ENCODE measurements around the gene SMCO2. TPM values are rescaled to one million over a fixed set of nuclear protein-coding genes. Genes with fewer than 3 reads are reported as not detected.

SMCO2 gene
- total RNA-seq (2014; rRNA removed; shearing (Covaris generic)) (not detected in 2 replicates), total RNA-seq (2022) (not detected in 2 replicates), Bru-seq, nascent RNA (percentile 4 among the genes with signal in this experiment), BruChase-seq, experiment 1, labeled RNA remaining after a 6-hour chase (not detected), BruChase-seq, experiment 2, labeled RNA remaining after a 2-hour chase (percentile 4 among the genes with signal in this experiment)
- long read RNA-seq = 0 reads

DNA sequence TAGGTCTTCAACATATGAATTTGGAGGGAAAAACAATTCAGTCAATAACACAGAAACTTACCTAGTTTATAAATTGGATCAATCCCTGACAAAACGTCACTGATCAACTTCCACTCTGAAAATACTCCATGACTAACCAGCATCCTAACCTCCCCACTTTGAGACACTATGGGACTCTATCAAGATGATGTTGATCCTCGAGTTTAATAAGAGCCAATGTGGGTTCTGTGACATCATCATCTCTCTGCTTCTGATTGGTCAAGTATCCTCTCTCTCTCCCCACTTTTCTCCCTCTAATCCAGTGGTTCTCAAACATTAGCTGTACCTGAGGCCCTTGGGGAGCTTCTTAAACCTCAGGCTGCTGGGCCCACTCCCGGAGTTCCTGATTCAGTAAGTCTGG, at the start of gene SMCO2:
SMCO2 (plus strand) TSS at position 301 of the 400 bp plus-strand sequence. CDS start 23,896 bp downstream, outside the sequence.
- no peaks in the 10 kb centered on the region for H3K4me1 ChIP-seq (ENCODE audit: insufficient read depth, low read length, poor library complexity, severe bottlenecking)
- H4K20me1 ChIP-seq (ENCODE audit: insufficient read depth, low read length) = no peaks in the 10 kb centered on the region
- CTCF ChIA-PET (ENCODE audit: unreplicated experiment) = no interaction called here
- BruUV-seq (replicated peaks) = no TSS peak
- TF ChIP-seq EZH2phosphoT487 (IDR thresholded peaks at IDR 0.05; ENCODE audit: borderline replicate concordance, low read depth, low read length) = no peak
- TF ChIP-seq, protein P1, sequence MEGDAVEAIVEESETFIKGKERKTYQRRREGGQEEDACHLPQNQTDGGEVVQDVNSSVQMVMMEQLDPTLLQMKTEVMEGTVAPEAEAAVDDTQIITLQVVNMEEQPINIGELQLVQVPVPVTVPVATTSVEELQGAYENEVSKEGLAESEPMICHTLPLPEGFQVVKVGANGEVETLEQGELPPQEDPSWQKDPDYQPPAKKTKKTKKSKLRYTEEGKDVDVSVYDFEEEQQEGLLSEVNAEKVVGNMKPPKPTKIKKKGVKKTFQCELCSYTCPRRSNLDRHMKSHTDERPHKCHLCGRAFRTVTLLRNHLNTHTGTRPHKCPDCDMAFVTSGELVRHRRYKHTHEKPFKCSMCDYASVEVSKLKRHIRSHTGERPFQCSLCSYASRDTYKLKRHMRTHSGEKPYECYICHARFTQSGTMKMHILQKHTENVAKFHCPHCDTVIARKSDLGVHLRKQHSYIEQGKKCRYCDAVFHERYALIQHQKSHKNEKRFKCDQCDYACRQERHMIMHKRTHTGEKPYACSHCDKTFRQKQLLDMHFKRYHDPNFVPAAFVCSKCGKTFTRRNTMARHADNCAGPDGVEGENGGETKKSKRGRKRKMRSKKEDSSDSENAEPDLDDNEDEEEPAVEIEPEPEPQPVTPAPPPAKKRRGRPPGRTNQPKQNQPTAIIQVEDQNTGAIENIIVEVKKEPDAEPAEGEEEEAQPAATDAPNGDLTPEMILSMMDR (conservative IDR thresholded peaks at IDR 0.05; ENCODE audit: low read length) = no peak
- no peak within 1 kb of the TSS for H2AFZ ChIP-seq (ENCODE audit: low read length)
- no peak within 1 kb of the TSS for H3K27ac ChIP-seq (ENCODE audit: low read depth, low read length, poor library complexity, severe bottlenecking)
- intact Hi-C loops (cut with micrococcal nuclease; ENCODE audit: unreplicated experiment) = no loop called here
- POLR2A ChIA-PET = no interaction called here
- no peak for DNase-seq (ENCODE audit: low spot score)
- no peaks in the 10 kb centered on the region for H3K36me3 ChIP-seq (ENCODE audit: insufficient read depth, low read length)
- H3K4me3 ChIP-seq (ENCODE audit: low read depth, low read length, poor library complexity, severe bottlenecking) = no peak within 1 kb of the TSS
- H3K79me2 ChIP-seq (ENCODE audit: insufficient read depth, low read depth, low read length) = no peaks in the 10 kb centered on the region
- H3K4me2 ChIP-seq (ENCODE audit: low read length) = no peak within 1 kb of the TSS
- no peaks in the 10 kb centered on the region for H3K9me2 ChIP-seq (ENCODE audit: insufficient read depth, low read length)
- H3K9me3 ChIP-seq (ENCODE audit: low read length) = no peaks in the 10 kb centered on the region

GRCh38 chr12:27398466-27398865, 48.1 kb upstream of the SMCO2 start:
- DNase-seq (ENCODE audit: low spot score) = no peak
- no TSS peak for BruUV-seq (replicated peaks)
- no peak overlapping the region for H3K27ac ChIP-seq (ENCODE audit: low read depth, low read length, poor library complexity, severe bottlenecking)
- no peaks in the 10 kb centered on the region for H3K9me3 ChIP-seq (ENCODE audit: low read length)
- TF ChIP-seq, protein P1 (conservative IDR thresholded peaks at IDR 0.05; ENCODE audit: low read length) = no peak
- TF ChIP-seq EZH2phosphoT487 (IDR thresholded peaks at IDR 0.05; ENCODE audit: borderline replicate concordance, low read depth, low read length) = no peak
- ChIA-PET POLR2A (interaction anchor here (1.3 kb wide), 1 partner anchor 17 kb away, joined by 3 read pairs; no protein-coding TSS in a partner anchor), CTCF (ENCODE audit: unreplicated experiment) (no interaction called here)
- no peaks in the 10 kb centered on the region for H3K36me3 ChIP-seq (ENCODE audit: insufficient read depth, low read length)
- H3K4me1 ChIP-seq (ENCODE audit: insufficient read depth, low read length, poor library complexity, severe bottlenecking) = no peaks in the 10 kb centered on the region
- no peak overlapping the region for H3K4me3 ChIP-seq (ENCODE audit: low read depth, low read length, poor library complexity, severe bottlenecking)
- intact Hi-C loops (cut with micrococcal nuclease; ENCODE audit: unreplicated experiment) = no loop called here
- H3K79me2 ChIP-seq (ENCODE audit: insufficient read depth, low read depth, low read length) = no peaks in the 10 kb centered on the region
- H3K9me2 ChIP-seq (ENCODE audit: insufficient read depth, low read length) = no peaks in the 10 kb centered on the region
- H4K20me1 ChIP-seq (ENCODE audit: insufficient read depth, low read length) = no peaks in the 10 kb centered on the region
- no peak overlapping the region for H2AFZ ChIP-seq (ENCODE audit: low read length)
- no peak overlapping the region for H3K4me2 ChIP-seq (ENCODE audit: low read length)

DNA sequence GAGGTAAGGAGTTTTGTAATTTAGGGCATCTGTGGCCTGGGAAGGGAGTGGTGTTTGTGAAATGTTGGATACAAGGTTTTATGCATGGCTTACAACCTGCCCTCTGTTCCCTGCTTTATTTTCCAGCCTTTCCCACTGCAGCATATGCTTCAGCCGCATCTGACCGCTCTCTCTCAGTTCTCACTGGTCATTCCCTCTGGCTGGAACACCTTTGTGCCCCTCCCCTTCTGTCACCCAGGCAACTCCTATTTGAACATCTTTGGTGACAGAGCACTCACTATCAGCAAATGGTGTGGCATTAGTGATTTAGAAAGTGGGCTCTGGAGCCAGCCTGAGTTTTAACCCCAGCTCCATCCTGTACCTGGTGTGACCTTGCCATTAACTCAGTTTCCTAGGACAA, 47.5 kb upstream of the SMCO2 start:
- H4K20me1 ChIP-seq (ENCODE audit: insufficient read depth, low read length) = no peaks in the 10 kb centered on the region
- ChIA-PET POLR2A (interaction anchor here (1.3 kb wide), 1 partner anchor 17 kb away, joined by 3 read pairs; no protein-coding TSS in a partner anchor), CTCF (ENCODE audit: unreplicated experiment) (no interaction called here)
- intact Hi-C loops (cut with micrococcal nuclease; ENCODE audit: unreplicated experiment) = no loop called here
- H3K4me3 ChIP-seq (ENCODE audit: low read depth, low read length, poor library complexity, severe bottlenecking) = no peak overlapping the region
- no peaks in the 10 kb centered on the region for H3K36me3 ChIP-seq (ENCODE audit: insufficient read depth, low read length)
- no peak for DNase-seq (ENCODE audit: low spot score)
- no peaks in the 10 kb centered on the region for H3K79me2 ChIP-seq (ENCODE audit: insufficient read depth, low read depth, low read length)
- TF ChIP-seq, protein P1 (conservative IDR thresholded peaks at IDR 0.05; ENCODE audit: low read length) = no peak
- no peak for TF ChIP-seq EZH2phosphoT487 (IDR thresholded peaks at IDR 0.05; ENCODE audit: borderline replicate concordance, low read depth, low read length)
- H2AFZ ChIP-seq (ENCODE audit: low read length) = no peak overlapping the region
- H3K27ac ChIP-seq (ENCODE audit: low read depth, low read length, poor library complexity, severe bottlenecking) = no peak overlapping the region
- H3K4me2 ChIP-seq (ENCODE audit: low read length) = no peak overlapping the region
- no peaks in the 10 kb centered on the region for H3K4me1 ChIP-seq (ENCODE audit: insufficient read depth, low read length, poor library complexity, severe bottlenecking)
- BruUV-seq (replicated peaks) = no TSS peak
- no peaks in the 10 kb centered on the region for H3K9me2 ChIP-seq (ENCODE audit: insufficient read depth, low read length)
- H3K9me3 ChIP-seq (ENCODE audit: low read length) = no peaks in the 10 kb centered on the region
